Left ventricle myocardium inferior (tissue), 1 donor: ENCODE data around the gene EIF5AL1. TPM values are rescaled to one million over a fixed set of nuclear protein-coding genes. Genes with fewer than 3 reads are reported as not detected.

ENCODE experiments used
- DNase-seq: peaks from one replicate; pipeline ENCODE4 v3.0.0-alpha.2; 2020
- H3K27ac ChIP-seq: fragments of 200-600 bp; replicated peaks from 2 replicates; pipeline ENCODE4 v1.8.0; 2021
- H3K27me3 ChIP-seq: fragments of 200-600 bp; 2 replicates; pipeline ENCODE4 v1.8.0; 2021; ENCODE audit warnings: low read depth
- H3K36me3 ChIP-seq: fragments of 200-600 bp; 2 replicates; pipeline ENCODE4 v1.8.0; 2021
- H3K4me1 ChIP-seq: fragments of 200-600 bp; 2 replicates; pipeline ENCODE4 v1.8.0; 2021
- H3K4me3 ChIP-seq: fragments of 200-600 bp; 2 replicates; pipeline ENCODE4 v1.8.0; 2021; ENCODE audit warnings: mild to moderate bottlenecking, moderate library complexity
- H3K9me3 ChIP-seq: fragments of 200-600 bp; replicated peaks from 2 replicates; pipeline ENCODE4 v1.8.0; 2021
- CTCF ChIP-seq: fragments of 200-600 bp; IDR thresholded peaks from 2 replicates; pipeline ENCODE4 v1.8.0; 2021; ENCODE audit warnings: antibody characterized with exemption, mild to moderate bottlenecking, borderline replicate concordance
- intact Hi-C: fragments of 100-400 bp; cut with micrococcal nuclease; formaldehyde crosslinking; loops from one replicate; pipeline ENCODE4 v1.11.0; 2022
- total RNA-seq: library from RNA; stranded (reverse); fragmentation: NEBNext Ultra II Directional; extraction: Animal tissue kit (Norgen Biotek cat#: 25700); gene quantifications from one replicate; pipeline ENCODE4 v1.2.1, GENCODE V29; 2021
- donor health status: DM: no; HTN: yes; CAD: no; lungs with severe emphysema.

Gene EIF5AL1
- total RNA-seq, 1 donor from 2014 or later: 0.05 TPM

- H3K4me3 ChIP-seq: no peak overlapping the region
- no peak for DNase-seq
- H3K27ac ChIP-seq: no peak overlapping the region
- no peaks in the 10 kb centered on the region for H3K36me3 ChIP-seq
- H3K9me3 ChIP-seq: no peaks in the 10 kb centered on the region
- TF ChIP-seq CTCF: no peak
- intact Hi-C loops: no loop called here
- no peaks in the 10 kb centered on the region for H3K27me3 ChIP-seq
- peaks cover 38% of the 10 kb centered on the region for H3K4me1 ChIP-seq
Measured at GRCh38 chr10:79470096-79470495, 42.2 kb upstream of the EIF5AL1 start.

GRCh38 chr10:79471776-79472175 is 40.6 kb upstream of the EIF5AL1 start:
- no peak overlapping the region for H3K27ac ChIP-seq
- DNase-seq: no peak
- H3K4me1 ChIP-seq: peaks cover 37% of the 10 kb centered on the region
- no peaks in the 10 kb centered on the region for H3K36me3 ChIP-seq
- H3K27me3 ChIP-seq: no peaks in the 10 kb centered on the region
- intact Hi-C loops: no loop called here
- H3K9me3 ChIP-seq: no peaks in the 10 kb centered on the region
- no peak for TF ChIP-seq CTCF
- H3K4me3 ChIP-seq: no peak overlapping the region

GRCh38 chr10:79472449-79472848 is 39.9 kb upstream of the EIF5AL1 start:
- no peak overlapping the region for H3K27ac ChIP-seq
- no peak for TF ChIP-seq CTCF
- peaks cover 30% of the 10 kb centered on the region for H3K4me1 ChIP-seq
- intact Hi-C loops: no loop called here
- no peaks in the 10 kb centered on the region for H3K9me3 ChIP-seq
- no peaks in the 10 kb centered on the region for H3K27me3 ChIP-seq
- no peaks in the 10 kb centered on the region for H3K36me3 ChIP-seq
- no peak overlapping the region for H3K4me3 ChIP-seq
- DNase-seq: no peak

GRCh38 chr10:79472951-79473350 is 39.4 kb upstream of the EIF5AL1 start:
- H3K27ac ChIP-seq: no peak overlapping the region
- DNase-seq: no peak
- H3K27me3 ChIP-seq: no peaks in the 10 kb centered on the region
- no peaks in the 10 kb centered on the region for H3K36me3 ChIP-seq
- no peaks in the 10 kb centered on the region for H3K9me3 ChIP-seq
- peaks cover 25% of the 10 kb centered on the region for H3K4me1 ChIP-seq
- H3K4me3 ChIP-seq: no peak overlapping the region
- no peak for TF ChIP-seq CTCF
- intact Hi-C loops: no loop called here

GRCh38 chr10:79473496-79474095 is 38.7 kb upstream of the EIF5AL1 start:
- no peak for TF ChIP-seq CTCF
- H3K4me3 ChIP-seq: no peak overlapping the region

More at GRCh38 chr10:79473496-79474095, 38.7 kb upstream of the EIF5AL1 start:
- H3K27me3 ChIP-seq: no peaks in the 10 kb centered on the region
- intact Hi-C loops: no loop called here
- no peak overlapping the region for H3K27ac ChIP-seq
- H3K9me3 ChIP-seq: no peaks in the 10 kb centered on the region
- no peaks in the 10 kb centered on the region for H3K36me3 ChIP-seq
- H3K4me1 ChIP-seq: peaks cover 19% of the 10 kb centered on the region
- DNase-seq: no peak
